Spleen (tissue), 7 donors: ENCODE results near the gene SMIM23.

Experiments used
- CTCF ChIP-seq, 11 experiments: fragments of 200-600 bp in 7 of 11; fragments of 450-650 bp in 4 of 11; sonication (generic) in 4 of 11; IDR thresholded peaks in 8 of 11; conservative IDR thresholded peaks in 3 of 11; 1 replicate in 7 of 11; 2 replicates in 4 of 11; pipeline versions ENCODE4 v1.4.0 to v1.8.0; 2016 to 2021; ENCODE audit warnings: antibody characterized with exemption in 11 of 11, inconsistent platforms in 4 of 11, mild to moderate bottlenecking in 1 of 11
- POLR2A ChIP-seq, 3 donors: fragments of 450-650 bp; IDR thresholded peaks; one replicate each; pipeline ENCODE4 v1.5.1; 2017; ENCODE audit warnings: antibody characterized with exemption in 3 of 3, mild to moderate bottlenecking in 1 of 3
- POLR2AphosphoS5 ChIP-seq, 3 donors: sonication (generic); formaldehyde crosslinking; IDR thresholded peaks; one replicate each; pipeline ENCODE4 v1.5.1; 2017; ENCODE audit warnings: antibody characterized with exemption in 3 of 3
- donor health status: DM: no; HTN: no; CAD: no; lungs with moderate emphysema.
- donor health status: DM: no; HTN: no; CAD: no.
- donor health status: DM: no; HTN: no; CAD: no.

- TF ChIP-seq CTCF (IDR thresholded peaks at IDR 0.05 in 8 of 11, conservative IDR thresholded peaks at IDR 0.05 in 3 of 11) (no peak), POLR2AphosphoS5 (IDR thresholded peaks at IDR 0.05) (no peak), POLR2A (IDR thresholded peaks at IDR 0.05) (no peak)
Measured at GRCh38 chr5:171834461-171834860, 48.8 kb downstream of the SMIM23 start.
